KMS-11 (cell line): Measurements from ENCODE around the gene SIGLEC11.

Source experiments
- H2AFZ ChIP-seq: fragments of 200-600 bp; sonication (generic); 2 replicates; pipeline ENCODE4 v1.6.1; 2016; ENCODE audit warnings: antibody characterized with exemption, mixed run types, low read depth
- H3K27ac ChIP-seq: fragments of 200-600 bp; sonication (generic); 2 replicates; pipeline ENCODE4 v1.6.1; 2016; ENCODE audit warnings: mild to moderate bottlenecking, mixed run types
- H3K27me3 ChIP-seq: fragments of 200-600 bp; sonication (generic); 2 replicates; pipeline ENCODE4 v1.6.1; 2017; ENCODE audit warnings: mild to moderate bottlenecking, low read depth, mixed run types, moderate library complexity; ENCODE audit not compliant: insufficient read depth
- H3K36me3 ChIP-seq: fragments of 200-600 bp; sonication (generic); 2 replicates; pipeline ENCODE4 v1.6.1; 2017; ENCODE audit warnings: mild to moderate bottlenecking, mixed run types; ENCODE audit not compliant: insufficient read depth
- H3K4me1 ChIP-seq: fragments of 200-600 bp; sonication (generic); 2 replicates; pipeline ENCODE4 v1.6.1; 2016; ENCODE audit warnings: mild to moderate bottlenecking, low read depth, mixed run types; ENCODE audit not compliant: poor library complexity, severe bottlenecking
- H3K4me2 ChIP-seq: fragments of 200-600 bp; sonication (generic); 2 replicates; pipeline ENCODE4 v1.7.0; 2016; ENCODE audit warnings: mild to moderate bottlenecking, mixed run types
- H3K4me3 ChIP-seq: fragments of 200-600 bp; sonication (generic); IDR thresholded peaks from 2 replicates; pipeline ENCODE4 v1.6.1; 2017; ENCODE audit warnings: low read depth, low read length, mixed read lengths; ENCODE audit not compliant: insufficient read depth
- H3K79me2 ChIP-seq: fragments of 200-600 bp; sonication (generic); 2 replicates; pipeline ENCODE4 v1.6.1; 2016; ENCODE audit warnings: low read depth, mixed run types; ENCODE audit not compliant: insufficient read depth
- H3K9ac ChIP-seq: fragments of 200-600 bp; sonication (generic); 2 replicates; pipeline ENCODE4 v1.6.1; 2016; ENCODE audit warnings: mild to moderate bottlenecking, mixed run types
- H4K20me1 ChIP-seq: fragments of 200-600 bp; sonication (generic); 2 replicates; pipeline ENCODE4 v1.6.1; 2016; ENCODE audit warnings: mild to moderate bottlenecking, mixed run types; ENCODE audit not compliant: insufficient read depth
- CTCF ChIP-seq: fragments of 200-600 bp; sonication (generic); conservative IDR thresholded peaks from 2 replicates; pipeline ENCODE4 v1.6.1; 2017; ENCODE audit warnings: low read depth, mild to moderate bottlenecking, antibody characterized with exemption, low read length, moderate library complexity, mixed read lengths

SIGLEC11 gene

GRCh38 chr19:49913720-49914119, 47.3 kb downstream of the SIGLEC11 start:
- H3K27ac ChIP-seq, result no peak overlapping the region

GRCh38 chr19:49912965-49913685, 47.8 kb downstream of the SIGLEC11 start:
- peaks cover 42% of the 10 kb centered on the region for H3K4me1 ChIP-seq
- H3K27ac ChIP-seq, result no peak overlapping the region; the same call in 1 of the 2 replicates
- H3K4me2 ChIP-seq, result no peak overlapping the region; the same call in 1 of the 2 replicates
- H3K79me2 ChIP-seq, result peaks cover 34% of the 10 kb centered on the region
- H3K4me3 ChIP-seq, result no peak overlapping the region
- TF ChIP-seq CTCF, result no peak
- no peak overlapping the region for H2AFZ ChIP-seq
- H3K27me3 ChIP-seq, result no peaks in the 10 kb centered on the region
- H4K20me1 ChIP-seq, result 0 out of 2 replicates have a peak, but pooled peaks cover 3% of the 10 kb centered on the region
- no peak overlapping the region for H3K9ac ChIP-seq
- H3K36me3 ChIP-seq, result peaks cover 24% of the 10 kb centered on the region; the same call in 1 of the 2 replicates

More at GRCh38 chr19:49913720-49914119, 47.3 kb downstream of the SIGLEC11 start:
- H3K36me3 ChIP-seq, result peaks cover 24% of the 10 kb centered on the region; the same call in 1 of the 2 replicates
- H3K27me3 ChIP-seq, result no peaks in the 10 kb centered on the region
- 0 out of 2 replicates have a peak, but pooled peaks cover 3% of the 10 kb centered on the region for H4K20me1 ChIP-seq
- no peak overlapping the region for H3K4me3 ChIP-seq
- H3K4me1 ChIP-seq, result peaks cover 42% of the 10 kb centered on the region
- H3K9ac ChIP-seq, result no peak overlapping the region
- H2AFZ ChIP-seq, result no peak overlapping the region
- TF ChIP-seq CTCF, result no peak
- H3K79me2 ChIP-seq, result peaks cover 39% of the 10 kb centered on the region
- H3K4me2 ChIP-seq, result no peak overlapping the region; the same call in 1 of the 2 replicates

- Histone ChIP-seq H3K36me3 (peaks cover 24% of the 10 kb centered on the region; the same call in 1 of the 2 replicates), H3K4me3 (no peak overlapping the region), H3K79me2 (peaks cover 19% of the 10 kb centered on the region), H4K20me1 (no peaks in the 10 kb centered on the region), H3K27ac (peak overlapping the region; percentile 46), H3K4me1 (peaks cover 38% of the 10 kb centered on the region), H3K27me3 (no peaks in the 10 kb centered on the region), H3K4me2 (peak overlapping the region; percentile 55), H3K9ac (no peak overlapping the region), H2AFZ (no peak overlapping the region)
- no peak for TF ChIP-seq CTCF
Observed at GRCh38 chr19:49911381-49912145, 49.4 kb downstream of the SIGLEC11 start.

GRCh38 chr19:49910179-49910578, 50.8 kb downstream of the SIGLEC11 start:
- no peaks in the 10 kb centered on the region for H4K20me1 ChIP-seq
- peaks cover 7% of the 10 kb centered on the region; the same call in 1 of the 2 replicates for H3K79me2 ChIP-seq
- no peak overlapping the region for H3K9ac ChIP-seq
- H3K4me1 ChIP-seq, result peaks cover 38% of the 10 kb centered on the region
- H3K27ac ChIP-seq, result no peak overlapping the region
- TF ChIP-seq CTCF, result no peak
- H2AFZ ChIP-seq, result no peak overlapping the region
- H3K27me3 ChIP-seq, result no peaks in the 10 kb centered on the region
- H3K36me3 ChIP-seq, result peaks cover 16% of the 10 kb centered on the region; the same call in 1 of the 2 replicates
- H3K4me3 ChIP-seq, result no peak overlapping the region
- H3K4me2 ChIP-seq, result no peak overlapping the region
